GM23248 (cell line): ENCODE results near the gene WFDC1.

Experiments
- EZH2 ChIP-seq: fragments of 200-600 bp; sonication (generic); IDR thresholded peaks from 2 replicates; pipeline ENCODE4 v1.6.1; 2018; ENCODE audit warnings: antibody characterized with exemption, mild to moderate bottlenecking; ENCODE audit not compliant: insufficient read depth, poor library complexity, severe bottlenecking
- EZH2phosphoT487 ChIP-seq: fragments of 200-600 bp; sonication (generic); IDR thresholded peaks from 2 replicates; pipeline ENCODE4 v1.6.1; 2018; ENCODE audit warnings: antibody characterized with exemption, moderate library complexity, mild to moderate bottlenecking, low read depth; ENCODE audit not compliant: insufficient read depth

DNA sequence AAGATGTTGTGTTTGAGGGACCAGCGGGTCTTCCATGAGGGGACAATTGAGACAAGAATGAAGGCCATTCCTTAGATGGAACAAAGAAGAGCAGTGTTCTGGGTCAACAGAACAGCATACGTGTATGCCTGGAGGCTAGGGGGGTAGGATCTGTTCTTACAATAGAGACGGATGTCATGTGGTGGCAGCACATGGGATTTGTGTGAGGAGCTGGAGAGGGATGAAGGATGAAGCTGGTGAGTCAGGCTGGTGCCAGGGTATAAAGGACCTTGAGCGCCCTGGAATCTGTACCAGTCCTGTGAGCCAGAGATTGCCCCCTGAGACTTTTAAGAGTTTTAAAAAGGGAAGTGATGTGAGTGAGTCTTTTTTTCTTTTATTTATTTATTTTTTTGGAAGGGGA, 22.8 kb upstream of the WFDC1 start:
- TF ChIP-seq EZH2phosphoT487 (no peak), EZH2 (no peak)
